K562 (cell line): ENCODE data around the gene FBXO21. TPM values are rescaled to one million over a fixed set of nuclear protein-coding genes. Genes with fewer than 3 reads are reported as not detected.

Experiments
- ATAC-seq: fragments of 200-7000 bp; cut with Tn5 transposase; 3 replicates; pipeline ENCODE4 v1.9.1; 2020; ENCODE audit warnings: moderate library complexity
- BruUV-seq: library from RNA; stranded (reverse); fragments of 400-500 nt; replicated peaks from 2 replicates; lab custom pipeline; 2021; lab: Mats Ljungman, UMichigan
- CTCF ChIA-PET: fragments of 300-600 bp; formaldehyde crosslinking; extraction: SDS; loops from one replicate; lab custom pipeline; 2021; ENCODE audit warnings: low intra/inter-chr PET ratio; lab: Yijun Ruan, JAX
- POLR2A ChIA-PET: fragments of 300-600, 350-650 bp; sonication (Branson Sonifier 250); formaldehyde crosslinking; extraction: SDS; loops from one replicate; lab custom pipeline; 2021; ENCODE audit warnings: antibody characterized with exemption, inconsistent platforms; lab: Yijun Ruan, JAX
- DNase-seq, 4 experiments: peaks; one replicate each; pipeline versions ENCODE4 v3.0.0 to v3.0.0-alpha.2; 2011 to 2018; ENCODE audit warnings: low spot score in 3 of 4, mixed read lengths in 3 of 4; ENCODE audit errors: extremely low read depth in 1 of 4
- FAIRE-seq: peaks from 2 replicates; lab custom pipeline; 2011; peaks lifted over from hg19 to GRCh38; lab: Jason Lieb, UNC
- H2AFZ ChIP-seq: 2 replicates; pipeline ENCODE4 v1.6.0; 2011; ENCODE audit warnings: low read depth, low read length, control low read depth, inconsistent platforms
- H3K27ac ChIP-seq: fragments of 200-600 bp; 3 replicates; pipeline ENCODE4 v1.8.0; 2011; ENCODE audit warnings: low read depth, mild to moderate bottlenecking, control low read depth, inconsistent platforms, low read length, moderate library complexity, mixed read lengths; ENCODE audit errors: extremely low read depth
- H3K27me3 ChIP-seq, 2 experiments: fragments of 300-600 bp in 1 of 2; 2 replicates in 1 of 2; 3 replicates in 1 of 2; pipeline versions ENCODE4 v1.6.0 to v1.8.0; 2011; ENCODE audit warnings: inconsistent platforms in 2 of 2, low read length in 2 of 2, mild to moderate bottlenecking in 1 of 2, mixed read lengths in 1 of 2, moderate library complexity in 1 of 2; ENCODE audit not compliant: control insufficient read depth in 2 of 2, insufficient read depth in 2 of 2
- H3K36me3 ChIP-seq: fragments of 300-600 bp; 3 replicates; pipeline ENCODE4 v1.8.0; 2011; ENCODE audit warnings: mild to moderate bottlenecking, low read length, inconsistent platforms; ENCODE audit not compliant: control insufficient read depth, insufficient read depth
- H3K4me1 ChIP-seq, 2 experiments: fragments of 200-600 bp in 1 of 2; replicated peaks in 1 of 2; 2 replicates in 1 of 2; 3 replicates in 1 of 2; pipeline versions ENCODE4 v1.5.1 to v1.8.0; 2011; ENCODE audit warnings: inconsistent platforms in 2 of 2, low read length in 2 of 2, mild to moderate bottlenecking in 1 of 2, mixed read lengths in 1 of 2, moderate library complexity in 1 of 2; ENCODE audit not compliant: control insufficient read depth in 2 of 2, insufficient read depth in 2 of 2
- H3K4me2 ChIP-seq: 2 replicates; pipeline ENCODE4 v1.6.1; 2011; ENCODE audit warnings: low read length, control low read depth, inconsistent platforms, mixed read lengths; ENCODE audit not compliant: insufficient read depth
- H3K4me3 ChIP-seq: fragments of 200-600 bp; sonication (generic), shearing (Covaris generic); 2 replicates; pipeline ENCODE4 v1.5.1; 2016; ENCODE audit warnings: control low read depth, inconsistent platforms
- H3K79me2 ChIP-seq: fragments of 200-600 bp; 3 replicates; pipeline ENCODE4 v1.8.0; 2011; ENCODE audit warnings: low read length, inconsistent platforms; ENCODE audit not compliant: control insufficient read depth, insufficient read depth
- H3K9ac ChIP-seq, 2 experiments: 2 replicates each; pipeline versions ENCODE4 v1.6.0 to v1.6.1; 2011; ENCODE audit warnings: low read depth in 2 of 2, low read length in 2 of 2, control low read depth in 1 of 2, inconsistent platforms in 1 of 2, mild to moderate bottlenecking in 1 of 2, mixed read lengths in 1 of 2; ENCODE audit not compliant: insufficient read depth in 1 of 2
- H3K9me1 ChIP-seq: one replicate; pipeline ENCODE4 v1.6.0; 2011; ENCODE audit warnings: inconsistent platforms, mild to moderate bottlenecking, low read length, moderate library complexity; ENCODE audit not compliant: control insufficient read depth, insufficient read depth
- H3K9me3 ChIP-seq: replicated peaks from 2 replicates; pipeline ENCODE4 v1.5.1; 2011; ENCODE audit warnings: low read depth, low read length, inconsistent platforms; ENCODE audit not compliant: control insufficient read depth, insufficient read depth
- H4K20me1 ChIP-seq: replicated peaks from 2 replicates; pipeline ENCODE4 v1.6.1; 2011; ENCODE audit warnings: low read length, inconsistent platforms, mixed read lengths; ENCODE audit not compliant: control insufficient read depth, insufficient read depth
- BCOR ChIP-seq: fragments of 450-650 bp; IDR thresholded peaks from 2 replicates; pipeline ENCODE4 v1.6.1; 2016
- BRF1 ChIP-seq: IDR thresholded peaks from 3 replicates; pipeline ENCODE4 v1.6.1; 2011; ENCODE audit warnings: borderline replicate concordance, mild to moderate bottlenecking; ENCODE audit not compliant: insufficient read length; ENCODE audit errors: extremely low read depth
- NRF1 ChIP-seq, 2 experiments: fragments of 450-650 bp; IDR thresholded peaks in 1 of 2; conservative IDR thresholded peaks in 1 of 2; 2 replicates each; pipeline ENCODE4 v1.6.1; 2014; ENCODE audit warnings: mild to moderate bottlenecking in 2 of 2
- PBX2 ChIP-seq, 2 experiments: IDR thresholded peaks in 1 of 2; conservative IDR thresholded peaks in 1 of 2; 2 replicates each; pipeline ENCODE4 v1.6.1; 2016; ENCODE audit warnings: low read depth in 2 of 2, mild to moderate bottlenecking in 1 of 2, missing compliant biosample characterization in 1 of 2, missing genetic modification characterization in 1 of 2, moderate library complexity in 1 of 2
- PPARD ChIP-seq: fragments of 250-450 bp; sonication (Bioruptor Pico); IDR thresholded peaks from 2 replicates; pipeline ENCODE4 v1.8.0; 2022; ENCODE audit warnings: inconsistent platforms, mild to moderate bottlenecking, moderate library complexity
- RBM25 ChIP-seq: fragments of 200-400 bp; formaldehyde crosslinking; IDR thresholded peaks from 2 replicates; pipeline ENCODE4 v1.6.1; 2018; ENCODE audit warnings: low read length, low read depth, moderate library complexity; ENCODE audit not compliant: severe bottlenecking
- RNF219 ChIP-seq: fragments of 250-450 bp; sonication (Bioruptor Pico); IDR thresholded peaks from 2 replicates; pipeline ENCODE4 v1.5.0; 2022; ENCODE audit warnings: mild to moderate bottlenecking
- SMAD1 ChIP-seq: fragments of 150-350 bp; IDR thresholded peaks from 2 replicates; pipeline ENCODE4 v1.6.1; 2014; ENCODE audit warnings: low read length, low read depth; ENCODE audit not compliant: partially characterized antibody
- SMARCB1 ChIP-seq: IDR thresholded peaks from 2 replicates; pipeline ENCODE4 v1.6.1; 2011; ENCODE audit warnings: improper control_type of control experiment, low read depth; ENCODE audit not compliant: insufficient read length
- TCF7 ChIP-seq: sonication (generic); IDR thresholded peaks from 2 replicates; pipeline ENCODE4 v1.6.1; 2016; ENCODE audit warnings: antibody characterized with exemption, borderline replicate concordance
- ZFP91 ChIP-seq: sonication (generic); formaldehyde crosslinking; IDR thresholded peaks from 2 replicates; pipeline ENCODE4 v1.8.0; 2022; ENCODE audit warnings: mild to moderate bottlenecking, missing genetic modification reagents
- ZNF133 ChIP-seq: fragments of 250-450 bp; sonication (Bioruptor Pico); IDR thresholded peaks from 2 replicates; pipeline ENCODE4 v1.4.0; 2020; ENCODE audit warnings: mild to moderate bottlenecking
- ZNF134 ChIP-seq: fragments of 250-450 bp; sonication (Bioruptor Pico); conservative IDR thresholded peaks from 2 replicates; pipeline ENCODE4 v1.4.0; 2020
- ZNF146 ChIP-seq: IDR thresholded peaks from one replicate; pipeline ENCODE4 v1.6.1; 2018; ENCODE audit warnings: missing compliant biosample characterization; ENCODE audit not compliant: unreplicated experiment
- ZNF24 ChIP-seq: fragments of 450-650 bp; IDR thresholded peaks from 2 replicates; pipeline ENCODE4 v1.6.1; 2016
- ZSCAN32 ChIP-seq: fragments of 450-650 bp; formaldehyde crosslinking; IDR thresholded peaks from 2 replicates; pipeline ENCODE4 v1.4.0; 2020; ENCODE audit warnings: mild to moderate bottlenecking, moderate library complexity
- WGBS: fragments of 100-300 bp; shearing (Covaris generic); methylation state at CpG from one replicate; pipeline ENCODE4 v1.1.6; 2016; ENCODE audit warnings: low coverage, mixed read lengths; ENCODE audit not compliant: insufficient coverage; ENCODE audit errors: missing lambda C conversion rate; 5-methylcytosine and 5-hydroxymethylcytosine counted together
- in situ Hi-C: fragments of 300-500 bp; cut with MboI; formaldehyde crosslinking; loops from 4 replicates; pipeline ENCODE4 v1.15.0; 2018; ENCODE audit warnings: inconsistent platforms, mixed read lengths
- intact Hi-C: fragments of 100-400 bp; cut with micrococcal nuclease; formaldehyde crosslinking; loops from 2 replicates; pipeline ENCODE4 v1.14.2; 2022
- polyA plus RNA-seq, 8 experiments: library from polyadenylated mRNA; depleted of rRNA in 4 of 8; stranded (reverse) in 5 of 8; unstranded in 3 of 8; fragments of >200 nt; fragmentation: Nextera tagmentation in 2 of 8; fragmentation: Illumina TruSeq in 1 of 8; extraction: Ambion mirVana in 2 of 8; extraction: Trizol in 1 of 8; gene quantifications; 2 replicates each; pipeline versions ENCODE4 v1.2.1 to v1.2.3, GENCODE V29; 2011 to 2014; ENCODE audit warnings: inconsistent platforms in 1 of 8, missing spikeins in 1 of 8
- total RNA-seq, 7 experiments: library from RNA; depleted of rRNA in 6 of 7; stranded (reverse); fragments of >200 nt in 6 of 7; fragmentation: Illumina TruSeq in 2 of 7; extraction: Trizol in 2 of 7; gene quantifications; 2 replicates each; pipeline versions ENCODE4 v1.2.1 to v1.2.3, GENCODE V29; 2011 to 2021; ENCODE audit warnings: low replicate concordance in 1 of 7

Gene FBXO21
- total and polyA plus RNA-seq, 9 of the 15 experiments (the other 6 are each of a cell fraction or from before 2014, with no cell fraction given), result 3.0 to 50.9 (median 9.1) TPM

- 9% methylated on average over 8 of the region's 8 CpGs for WGBS
- intact Hi-C loops, result no loop called here
These were observed 80.2 kb downstream of the FBXO21 start for GRCh38 chr12:117109943-117110635.

More at GRCh38 chr12:117109943-117110635, 80.2 kb downstream of the FBXO21 start:
- no TSS peak for BruUV-seq
- no peaks in the 10 kb centered on the region for H3K79me2 ChIP-seq
- POLR2A ChIA-PET, result interaction anchor here (0.6 kb wide), 1 partner anchor 92 kb away, joined by 3 read pairs; no protein-coding TSS in a partner anchor
- peaks cover 6 to 9% of the 10 kb centered on the region in 2 experiments; a peak in 4 of 5 replicates for H3K4me1 ChIP-seq
- in situ Hi-C loops, result loop anchor here (10.0 kb wide), 1 partner anchor 405 kb away; no protein-coding TSS in a partner anchor
- no peak for DNase-seq
- FAIRE-seq, result no peak
- H3K9ac ChIP-seq, result no peak overlapping the region
- no peaks in the 10 kb centered on the region for H3K36me3 ChIP-seq
- no peaks in the 10 kb centered on the region for H3K9me1 ChIP-seq
- H3K4me2 ChIP-seq, result no peak overlapping the region
- ATAC-seq, result no peak
- peaks cover 3% of the 10 kb centered on the region; the same call in 1 of the 2 replicates for H4K20me1 ChIP-seq
- TF ChIP-seq TCF7 (no peak), BRF1 (no peak), ZSCAN32 (CRISPR knock-in tag) (0 out of 2 replicates have a peak, but pooled peaks have one; percentile 25), ZNF146 (CRISPR knock-in tag) (peak; percentile 84), ZNF133 (no peak), PBX2 (CRISPR knock-in tag; IDR thresholded peaks at IDR 0.05; ENCODE audit: low read depth) (no peak), PBX2 (tag; conservative IDR thresholded peaks at IDR 0.05; ENCODE audit: low read depth) (0 out of 2 replicates have a peak, but pooled peaks have one; percentile 22), ZNF24 (no peak), SMARCB1 (no peak), SMAD1 (no peak), RNF219 (CRISPR knock-in tag) (no peak), ZFP91 (CRISPR knock-in tag) (no peak), NRF1 (conservative IDR thresholded peaks at IDR 0.05 in 1 of 2, IDR thresholded peaks at IDR 0.05 in 1 of 2) (no peak), ZNF134 (CRISPR knock-in tag) (no peak), RBM25 (peak; percentile 45), PPARD (CRISPR knock-in tag) (no peak), BCOR (0 out of 2 replicates have a peak, but pooled peaks have one; percentile 42)
- TF ChIP-seq, all 486 proteins: peak for 5
- no peak overlapping the region for H2AFZ ChIP-seq
- H3K4me3 ChIP-seq, result no peak overlapping the region
- H3K27ac ChIP-seq, result no peak overlapping the region
- H3K9me3 ChIP-seq, result no peaks in the 10 kb centered on the region; the same call in 1 of the 2 replicates
- CTCF ChIA-PET, result no interaction called here
- peaks cover 12 to 34% of the 10 kb centered on the region in 2 experiments; a peak in 3 of 5 replicates for H3K27me3 ChIP-seq
